Neuron (in vitro differentiated cells): Measurements from ENCODE around the gene CMTR1.

Source experiments
- H2AFZ ChIP-seq: one replicate; pipeline ENCODE4 v1.6.1; 2013; ENCODE audit warnings: low read depth, mild to moderate bottlenecking, inconsistent platforms, low read length, moderate library complexity
- H3K27me3 ChIP-seq: one replicate; pipeline ENCODE4 v1.6.1; 2013; ENCODE audit warnings: low read length; ENCODE audit not compliant: insufficient read depth
- H3K36me3 ChIP-seq: one replicate; pipeline ENCODE4 v1.6.1; 2013; ENCODE audit warnings: low read length; ENCODE audit not compliant: insufficient read depth
- H3K4me1 ChIP-seq: one replicate; pipeline ENCODE4 v1.6.1; 2013; ENCODE audit warnings: low read length; ENCODE audit not compliant: insufficient read depth
- H3K4me3 ChIP-seq: 2 replicates; pipeline ENCODE4 v1.5.1; 2013; ENCODE audit warnings: mild to moderate bottlenecking, low read length, moderate library complexity
- H3K9me3 ChIP-seq: one replicate; pipeline ENCODE4 v1.6.1; 2013; ENCODE audit warnings: low read length

The CMTR1 gene

GRCh38 chr6:37507690-37508421 lies 74.8 kb downstream of the CMTR1 start:
- no peak overlapping the region for H2AFZ ChIP-seq
- peaks cover 23% of the 10 kb centered on the region for H3K27me3 ChIP-seq
- H3K4me3 ChIP-seq = no peak overlapping the region
- H3K4me1 ChIP-seq = peaks cover 15% of the 10 kb centered on the region
- no peaks in the 10 kb centered on the region for H3K36me3 ChIP-seq
- no peaks in the 10 kb centered on the region for H3K9me3 ChIP-seq

- H3K36me3 ChIP-seq = no peaks in the 10 kb centered on the region
- H3K4me1 ChIP-seq = peaks cover 47% of the 10 kb centered on the region
- peaks cover 41% of the 10 kb centered on the region for H3K27me3 ChIP-seq
- no peak overlapping the region for H3K4me3 ChIP-seq
- no peak overlapping the region for H2AFZ ChIP-seq
- no peaks in the 10 kb centered on the region for H3K9me3 ChIP-seq
Measured at GRCh38 chr6:37511201-37511600, 78.2 kb downstream of the CMTR1 start.

GRCh38 chr6:37511910-37512399 lies 78.9 kb downstream of the CMTR1 start:
- peaks cover 41% of the 10 kb centered on the region for H3K27me3 ChIP-seq
- peaks cover 54% of the 10 kb centered on the region for H3K4me1 ChIP-seq
- H3K9me3 ChIP-seq = no peaks in the 10 kb centered on the region

GRCh38 chr6:37512400-37513011 lies 79.5 kb downstream of the CMTR1 start:
- Histone ChIP-seq H2AFZ (no peak overlapping the region), H3K36me3 (no peaks in the 10 kb centered on the region), H3K9me3 (no peaks in the 10 kb centered on the region), H3K4me1 (peaks cover 60% of the 10 kb centered on the region), H3K4me3 (no peak overlapping the region), H3K27me3 (peaks cover 41% of the 10 kb centered on the region)

More at GRCh38 chr6:37511910-37512399, 78.9 kb downstream of the CMTR1 start:
- H3K4me3 ChIP-seq = no peak overlapping the region
- no peak overlapping the region for H2AFZ ChIP-seq
- no peaks in the 10 kb centered on the region for H3K36me3 ChIP-seq

- Histone ChIP-seq H3K4me1 (peaks cover 65% of the 10 kb centered on the region), H3K9me3 (no peaks in the 10 kb centered on the region), H3K4me3 (no peak overlapping the region), H3K36me3 (no peaks in the 10 kb centered on the region), H2AFZ (no peak overlapping the region), H3K27me3 (peaks cover 41% of the 10 kb centered on the region)
Measured at GRCh38 chr6:37513155-37513554, 80.1 kb downstream of the CMTR1 start.

GRCh38 chr6:37513576-37513975 lies 80.6 kb downstream of the CMTR1 start:
- H3K4me3 ChIP-seq = no peak overlapping the region
- no peak overlapping the region for H2AFZ ChIP-seq
- H3K27me3 ChIP-seq = peaks cover 41% of the 10 kb centered on the region
- H3K4me1 ChIP-seq = peaks cover 65% of the 10 kb centered on the region
- H3K36me3 ChIP-seq = no peaks in the 10 kb centered on the region
- H3K9me3 ChIP-seq = no peaks in the 10 kb centered on the region

- H3K4me1 ChIP-seq = peaks cover 65% of the 10 kb centered on the region
- H2AFZ ChIP-seq = no peak overlapping the region
- H3K36me3 ChIP-seq = no peaks in the 10 kb centered on the region
- H3K4me3 ChIP-seq = no peak overlapping the region
- H3K9me3 ChIP-seq = no peaks in the 10 kb centered on the region
- peaks cover 41% of the 10 kb centered on the region for H3K27me3 ChIP-seq
Measured at GRCh38 chr6:37514321-37514771, 81.3 kb downstream of the CMTR1 start.

GRCh38 chr6:37514837-37515236 lies 81.8 kb downstream of the CMTR1 start:
- Histone ChIP-seq H3K4me3 (no peak overlapping the region), H3K27me3 (peaks cover 41% of the 10 kb centered on the region), H3K9me3 (no peaks in the 10 kb centered on the region), H3K36me3 (no peaks in the 10 kb centered on the region), H3K4me1 (peaks cover 65% of the 10 kb centered on the region), H2AFZ (no peak overlapping the region)

GRCh38 chr6:37515712-37516075 lies 82.7 kb downstream of the CMTR1 start:
- peaks cover 39% of the 10 kb centered on the region for H3K27me3 ChIP-seq
- peaks cover 65% of the 10 kb centered on the region for H3K4me1 ChIP-seq

GRCh38 chr6:37516076-37516919 lies 83.3 kb downstream of the CMTR1 start:
- peak overlapping the region; percentile 4 for H3K4me3 ChIP-seq
- peaks cover 65% of the 10 kb centered on the region for H3K4me1 ChIP-seq
- H2AFZ ChIP-seq = no peak overlapping the region
- no peaks in the 10 kb centered on the region for H3K36me3 ChIP-seq
- no peaks in the 10 kb centered on the region for H3K9me3 ChIP-seq
- peaks cover 33% of the 10 kb centered on the region for H3K27me3 ChIP-seq

More at GRCh38 chr6:37515712-37516075, 82.7 kb downstream of the CMTR1 start:
- H2AFZ ChIP-seq = no peak overlapping the region
- H3K9me3 ChIP-seq = no peaks in the 10 kb centered on the region
- H3K36me3 ChIP-seq = no peaks in the 10 kb centered on the region
- no peak overlapping the region for H3K4me3 ChIP-seq

- Histone ChIP-seq H3K27me3 (peaks cover 26% of the 10 kb centered on the region), H3K9me3 (no peaks in the 10 kb centered on the region), H2AFZ (no peak overlapping the region), H3K4me1 (peaks cover 59% of the 10 kb centered on the region), H3K4me3 (no peak overlapping the region), H3K36me3 (no peaks in the 10 kb centered on the region)
Measured at GRCh38 chr6:37516920-37517405, 83.9 kb downstream of the CMTR1 start.

- Histone ChIP-seq H3K9me3 (no peaks in the 10 kb centered on the region), H3K4me3 (no peak overlapping the region), H2AFZ (no peak overlapping the region), H3K27me3 (peaks cover 22% of the 10 kb centered on the region), H3K36me3 (no peaks in the 10 kb centered on the region), H3K4me1 (peaks cover 54% of the 10 kb centered on the region)
Measured at GRCh38 chr6:37517411-37517812, 84.4 kb downstream of the CMTR1 start.

- H3K27me3 ChIP-seq = peaks cover 15% of the 10 kb centered on the region
- H2AFZ ChIP-seq = no peak overlapping the region
- no peaks in the 10 kb centered on the region for H3K9me3 ChIP-seq
- no peak overlapping the region for H3K4me3 ChIP-seq
- H3K4me1 ChIP-seq = peaks cover 47% of the 10 kb centered on the region
- no peaks in the 10 kb centered on the region for H3K36me3 ChIP-seq
Measured at GRCh38 chr6:37518116-37518515, 85.1 kb downstream of the CMTR1 start.
